HL-60 (cell line): ENCODE results near the gene GPNMB.

Experiments used
- DNase-seq, 2 experiments: peaks; one replicate each; pipeline ENCODE4 v3.0.0-alpha.2; 2010 to 2020; ENCODE audit warnings: low read depth in 1 of 2, low spot score in 1 of 2
- H3K27ac ChIP-seq: fragments of 250-450 bp; sonication (Bioruptor Pico); replicated peaks from 2 replicates; pipeline ENCODE4 v1.5.1; 2020; ENCODE audit warnings: mild to moderate bottlenecking, moderate library complexity
- H3K27me3 ChIP-seq: fragments of 250-450 bp; sonication (Bioruptor Pico); 2 replicates; pipeline ENCODE4 v1.5.1; 2021; ENCODE audit warnings: mild to moderate bottlenecking, moderate library complexity; ENCODE audit not compliant: insufficient read depth, poor library complexity, severe bottlenecking
- H3K4me3 ChIP-seq: replicated peaks from 2 replicates; pipeline ENCODE4 v1.5.1; 2011; ENCODE audit warnings: mild to moderate bottlenecking, control low read depth, low read length; ENCODE audit not compliant: insufficient read depth
- GABPA ChIP-seq: IDR thresholded peaks from 2 replicates; pipeline ENCODE4 v1.6.1; 2012; ENCODE audit warnings: low read depth
- POLR2AphosphoS5 ChIP-seq: IDR thresholded peaks from 2 replicates; pipeline ENCODE4 v1.6.1; 2012; ENCODE audit warnings: low read depth
- REST ChIP-seq: IDR thresholded peaks from 2 replicates; pipeline ENCODE4 v1.6.1; 2012; ENCODE audit warnings: low read depth; ENCODE audit not compliant: insufficient replicate concordance
- SPI1 ChIP-seq: IDR thresholded peaks from 2 replicates; pipeline ENCODE4 v1.6.1; 2012; ENCODE audit warnings: low read depth, mild to moderate bottlenecking, borderline replicate concordance
- TF ChIP-seq, protein P1 (sequence below): IDR thresholded peaks from one replicate; pipeline ENCODE4 v1.5.1; 2011; ENCODE audit warnings: low read length, control low read depth, inconsistent platforms; ENCODE audit not compliant: insufficient read depth

Gene GPNMB

GRCh38 chr7:23211589-23211988, 35.0 kb upstream of the GPNMB start:
- Histone ChIP-seq H3K27ac (no peak overlapping the region), H3K27me3 (no peaks in the 10 kb centered on the region), H3K4me3 (no peak overlapping the region)
- no peak for DNase-seq
- TF ChIP-seq POLR2AphosphoS5 (no peak), SPI1 (no peak), GABPA (no peak), REST (no peak)
- TF ChIP-seq, protein P1, sequence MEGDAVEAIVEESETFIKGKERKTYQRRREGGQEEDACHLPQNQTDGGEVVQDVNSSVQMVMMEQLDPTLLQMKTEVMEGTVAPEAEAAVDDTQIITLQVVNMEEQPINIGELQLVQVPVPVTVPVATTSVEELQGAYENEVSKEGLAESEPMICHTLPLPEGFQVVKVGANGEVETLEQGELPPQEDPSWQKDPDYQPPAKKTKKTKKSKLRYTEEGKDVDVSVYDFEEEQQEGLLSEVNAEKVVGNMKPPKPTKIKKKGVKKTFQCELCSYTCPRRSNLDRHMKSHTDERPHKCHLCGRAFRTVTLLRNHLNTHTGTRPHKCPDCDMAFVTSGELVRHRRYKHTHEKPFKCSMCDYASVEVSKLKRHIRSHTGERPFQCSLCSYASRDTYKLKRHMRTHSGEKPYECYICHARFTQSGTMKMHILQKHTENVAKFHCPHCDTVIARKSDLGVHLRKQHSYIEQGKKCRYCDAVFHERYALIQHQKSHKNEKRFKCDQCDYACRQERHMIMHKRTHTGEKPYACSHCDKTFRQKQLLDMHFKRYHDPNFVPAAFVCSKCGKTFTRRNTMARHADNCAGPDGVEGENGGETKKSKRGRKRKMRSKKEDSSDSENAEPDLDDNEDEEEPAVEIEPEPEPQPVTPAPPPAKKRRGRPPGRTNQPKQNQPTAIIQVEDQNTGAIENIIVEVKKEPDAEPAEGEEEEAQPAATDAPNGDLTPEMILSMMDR: no peak

- Histone ChIP-seq H3K27me3 (no peaks in the 10 kb centered on the region), H3K4me3 (no peak overlapping the region), H3K27ac (no peak overlapping the region)
- DNase-seq: no peak
- TF ChIP-seq POLR2AphosphoS5: no peak
Observed at GRCh38 chr7:23212395-23212794, 34.2 kb upstream of the GPNMB start.

DNA sequence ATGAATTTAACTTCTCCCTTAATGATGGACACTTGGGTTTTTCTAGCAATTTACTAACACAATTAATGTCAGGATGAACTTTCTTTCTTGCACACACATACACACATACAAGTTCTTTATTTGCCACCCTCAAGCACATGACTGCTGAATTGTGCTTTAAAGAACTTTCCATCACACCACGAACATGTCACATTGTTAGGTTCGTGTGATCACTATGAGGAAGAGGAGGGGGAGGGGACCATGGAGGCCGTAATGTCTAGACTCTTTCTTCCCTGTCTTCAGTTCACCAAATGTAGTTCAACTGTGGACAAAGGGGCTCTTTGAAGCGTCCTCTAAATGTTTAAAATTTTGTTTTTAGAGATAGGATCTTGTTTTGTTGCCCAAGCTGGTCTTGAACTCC, 33.7 kb upstream of the GPNMB start:
- Histone ChIP-seq H3K4me3 (no peak overlapping the region), H3K27ac (no peak overlapping the region), H3K27me3 (no peaks in the 10 kb centered on the region)
- DNase-seq: no peak
- TF ChIP-seq GABPA (no peak), REST (no peak), SPI1 (no peak), POLR2AphosphoS5 (no peak)
- TF ChIP-seq, protein P1: no peak

DNA sequence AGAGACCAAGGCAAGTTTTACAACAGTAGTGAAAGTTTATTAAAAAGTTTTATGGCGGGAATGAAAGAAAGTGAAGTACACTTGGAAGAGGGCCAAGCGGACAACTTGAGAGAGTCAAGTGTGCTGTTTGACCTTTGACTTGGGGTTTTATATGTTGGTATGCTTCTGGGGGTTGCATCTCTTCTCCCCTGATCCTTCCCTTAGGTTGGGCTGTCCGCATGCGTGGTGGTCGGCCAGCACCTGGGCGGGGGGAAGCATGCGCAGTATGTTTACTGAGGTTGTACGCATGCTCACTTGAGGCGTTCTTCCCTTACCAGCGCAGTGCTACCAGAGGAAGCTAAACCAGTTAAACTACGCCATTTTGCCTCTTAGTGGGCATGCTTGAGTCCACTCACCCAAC, 32.8 kb upstream of the GPNMB start:
- Histone ChIP-seq H3K27ac (no peak overlapping the region), H3K4me3 (no peak overlapping the region), H3K27me3 (no peaks in the 10 kb centered on the region)
- TF ChIP-seq GABPA: no peak
- TF ChIP-seq POLR2AphosphoS5: no peak
- TF ChIP-seq SPI1: no peak
- TF ChIP-seq, protein P1: no peak
- TF ChIP-seq REST: no peak
- no peak for DNase-seq
